Measurements from ENCODE around the gene ATAD2B.

ATAD2B gene

DNA sequence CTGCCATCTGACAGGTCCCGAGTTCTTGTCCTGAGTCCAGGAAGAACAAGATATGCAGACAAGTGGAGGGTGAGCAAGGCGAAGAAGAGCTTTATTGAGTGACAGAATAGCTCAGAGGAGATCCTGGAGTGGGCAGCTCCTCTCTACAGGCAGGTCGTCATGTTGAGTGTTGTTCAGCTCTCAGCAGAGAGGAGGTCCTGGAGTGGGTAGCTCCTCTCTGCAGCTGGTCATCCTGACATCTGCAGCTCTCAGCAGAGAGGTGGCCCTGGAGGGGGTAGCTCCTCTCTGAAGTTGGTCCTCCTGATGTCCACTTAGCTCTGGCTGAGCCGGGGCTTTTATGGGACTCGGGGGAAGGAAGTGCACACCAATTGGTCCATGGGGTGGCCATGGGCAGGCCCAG, 90.4 kb downstream of the ATAD2B start:
- no peak for DNase-seq

DNA sequence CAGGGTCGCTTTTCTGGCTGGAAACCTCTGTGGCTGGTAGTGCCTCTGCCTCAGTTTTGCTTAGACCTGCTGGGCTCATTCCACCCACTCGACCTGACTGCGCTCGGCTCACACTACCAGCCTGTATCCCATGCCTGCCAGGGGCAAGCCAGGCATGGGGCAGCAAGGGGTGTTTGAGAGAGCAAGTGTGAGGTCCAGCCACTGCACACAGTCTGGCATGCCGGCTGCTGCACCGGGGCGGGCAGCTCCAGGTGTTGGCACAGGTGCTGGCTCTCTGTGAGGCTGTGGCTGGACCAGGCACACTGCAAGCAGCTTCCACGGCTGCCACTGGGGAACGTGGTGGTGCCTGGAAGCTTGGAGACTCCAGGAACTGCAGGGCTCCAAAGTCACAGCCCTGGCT, 90.9 kb downstream of the ATAD2B start:
- no peak for DNase-seq

DNA sequence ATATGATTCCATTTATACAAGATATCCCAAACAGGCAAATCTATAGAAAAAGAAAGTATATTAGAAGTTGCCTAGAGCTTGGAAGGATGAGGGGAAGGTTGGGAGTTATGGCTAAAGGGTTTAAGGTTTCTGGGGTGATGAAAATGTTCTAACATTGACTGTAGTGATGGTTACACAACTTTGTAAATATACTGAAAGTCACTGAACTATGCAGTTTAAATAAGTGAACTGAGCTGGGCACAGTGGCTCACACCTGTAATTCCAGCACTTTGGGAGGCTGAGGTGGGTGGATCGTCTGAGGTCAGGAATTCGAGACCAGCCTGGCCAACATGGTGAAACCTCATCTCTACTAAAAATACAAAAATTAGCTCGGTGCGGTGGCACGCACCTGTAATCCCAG, 91.5 kb downstream of the ATAD2B start:
- no peak for DNase-seq

DNA sequence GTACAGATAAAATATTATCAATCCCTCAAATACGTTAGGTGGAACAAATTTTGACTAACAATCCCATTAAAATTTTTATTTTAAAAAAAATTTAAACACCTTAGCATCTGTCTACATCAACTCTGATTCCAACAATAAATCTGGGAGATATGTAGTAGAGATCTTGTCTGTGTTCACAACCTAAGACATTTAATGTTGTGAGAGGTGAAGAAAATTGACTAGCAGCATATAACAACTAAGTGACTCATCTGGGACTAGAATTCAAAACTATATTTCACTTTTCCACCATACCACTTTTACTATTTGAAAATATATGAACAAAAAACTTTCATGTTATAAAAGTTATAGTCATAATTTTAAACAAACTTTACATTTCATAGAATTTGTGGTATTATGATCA, 97.9 kb downstream of the ATAD2B start:
- no peak for DNase-seq

DNA sequence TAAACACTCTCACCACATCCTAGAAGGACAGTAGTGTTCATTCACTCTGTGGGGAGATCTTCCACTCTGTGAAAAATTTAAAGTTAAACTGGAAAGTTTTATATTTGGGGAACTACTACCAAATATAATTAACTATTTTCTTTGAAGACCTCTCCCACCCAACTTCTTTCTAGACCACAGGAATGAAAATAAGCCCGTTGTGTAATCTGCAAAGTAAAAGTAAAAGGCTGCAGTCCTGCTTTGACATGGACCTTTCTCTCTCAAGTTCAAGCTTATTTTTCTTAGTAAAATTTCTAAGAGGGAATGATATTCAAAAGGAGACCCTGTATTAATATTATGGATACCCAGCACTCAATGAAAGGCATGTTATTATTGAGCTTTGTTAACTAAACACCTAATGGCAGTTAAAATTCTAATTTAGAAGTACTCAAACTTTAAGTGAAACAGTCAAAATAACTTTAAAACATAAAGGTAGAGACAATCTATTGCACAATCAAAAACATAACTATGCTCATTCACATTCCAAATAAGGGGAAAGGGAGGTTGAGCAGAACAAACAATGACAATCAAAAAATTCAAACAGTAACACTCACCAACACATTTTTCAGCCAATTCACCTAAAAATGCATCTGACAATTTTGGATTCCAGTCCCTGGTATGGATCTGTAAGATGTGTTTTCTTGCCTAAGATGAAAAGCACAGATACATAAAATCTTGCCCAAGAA, 98.5 kb downstream of the ATAD2B start:
- DNase-seq, result no peak

DNA sequence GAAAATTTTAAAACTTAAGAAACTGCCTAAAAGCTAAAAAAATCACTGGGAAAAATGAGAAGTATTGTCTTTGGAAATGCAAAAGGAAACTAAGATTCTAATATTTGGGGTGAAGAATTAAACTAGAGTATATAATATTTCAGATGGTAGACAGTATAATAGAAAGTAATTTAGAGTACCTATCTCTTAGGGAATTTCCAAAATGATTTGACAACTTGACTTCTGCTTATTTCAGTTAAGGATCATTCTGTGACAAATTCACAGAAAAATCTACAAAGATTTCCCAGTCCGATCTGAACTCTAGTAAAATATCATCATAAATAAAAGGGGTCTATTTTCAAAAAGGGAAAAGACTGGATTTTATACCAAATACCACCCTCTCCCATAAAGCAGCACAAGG, 99.6 kb downstream of the ATAD2B start:
- no peak for DNase-seq

DNA sequence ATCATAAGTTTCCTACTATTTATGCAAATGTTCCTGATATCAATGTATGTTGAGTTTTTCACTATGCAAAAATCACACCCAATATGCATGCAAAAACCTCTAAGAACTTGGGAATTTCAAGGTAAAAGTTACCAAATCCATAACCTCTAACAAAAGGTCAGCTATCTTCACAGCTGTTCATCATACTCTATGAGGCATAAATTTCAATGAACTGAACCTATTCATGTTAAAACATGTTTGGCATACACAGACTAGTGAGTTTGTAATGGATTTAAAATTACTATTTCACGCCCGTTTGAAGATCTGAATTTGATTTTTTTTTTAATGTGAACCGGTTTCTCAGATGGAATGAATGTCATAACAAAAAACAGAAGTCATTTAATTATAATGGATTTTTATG, 100.2 kb downstream of the ATAD2B start:
- no peak for DNase-seq

DNA sequence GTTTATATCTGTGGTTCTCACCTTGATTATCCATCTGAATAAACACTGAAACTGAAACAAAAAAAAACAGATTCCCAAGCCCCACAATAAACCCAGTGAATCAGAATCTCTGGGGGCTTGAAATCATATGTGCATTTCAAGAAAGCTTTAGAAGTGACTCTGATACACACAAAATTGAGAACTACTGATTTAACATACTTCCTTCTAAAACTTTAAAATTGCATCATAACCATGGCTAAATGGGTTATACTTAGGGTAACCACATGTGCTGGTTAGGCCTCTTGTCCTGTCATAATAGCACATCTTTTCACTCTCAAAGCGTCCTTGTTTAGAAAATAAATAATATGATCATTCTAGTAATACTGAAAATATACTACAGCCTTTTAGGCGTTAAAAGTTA, 100.9 kb downstream of the ATAD2B start:
- DNase-seq, result no peak

DNA sequence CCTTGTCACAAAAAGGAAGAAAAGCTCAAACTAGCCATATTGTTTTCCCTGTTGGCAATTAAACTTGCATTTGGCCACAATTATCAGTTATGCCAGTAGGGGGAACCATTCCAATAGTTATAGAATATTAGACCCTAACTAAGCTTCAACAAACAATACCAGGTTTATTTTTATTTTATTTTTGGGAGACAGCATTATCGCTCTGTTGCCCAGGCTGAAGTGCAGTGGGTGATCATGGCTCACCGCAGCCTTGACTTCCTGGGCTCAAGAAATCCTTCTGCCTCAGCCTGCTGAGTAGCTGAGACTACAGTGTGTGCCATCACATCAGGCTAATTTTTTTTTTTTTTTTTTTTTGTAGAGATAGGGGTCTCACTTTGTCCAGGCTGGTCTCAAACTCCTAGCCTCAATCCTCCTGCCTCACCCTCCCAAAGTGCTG, 102.1 kb downstream of the ATAD2B start:
- no peak for DNase-seq

DNA sequence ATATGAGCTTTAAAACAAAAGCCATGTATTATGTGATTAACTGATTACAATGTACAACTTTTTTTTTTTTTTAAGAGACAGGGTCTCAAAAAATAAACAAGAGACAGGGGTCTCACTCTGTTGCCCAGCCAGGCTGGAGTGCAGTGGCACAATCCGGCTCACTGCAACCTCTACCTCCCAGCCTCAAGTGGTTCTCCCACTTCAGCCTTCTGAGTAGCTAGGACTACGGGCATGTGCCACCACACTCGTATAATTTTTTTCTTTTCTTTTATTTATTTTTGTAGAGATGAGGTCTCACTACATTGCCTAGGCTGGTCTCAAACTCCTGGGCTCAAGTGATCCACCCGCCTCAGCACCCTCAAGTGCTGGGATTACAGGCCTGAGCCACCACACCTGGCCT, 103.1 kb downstream of the ATAD2B start:
- DNase-seq, result no peak

DNA sequence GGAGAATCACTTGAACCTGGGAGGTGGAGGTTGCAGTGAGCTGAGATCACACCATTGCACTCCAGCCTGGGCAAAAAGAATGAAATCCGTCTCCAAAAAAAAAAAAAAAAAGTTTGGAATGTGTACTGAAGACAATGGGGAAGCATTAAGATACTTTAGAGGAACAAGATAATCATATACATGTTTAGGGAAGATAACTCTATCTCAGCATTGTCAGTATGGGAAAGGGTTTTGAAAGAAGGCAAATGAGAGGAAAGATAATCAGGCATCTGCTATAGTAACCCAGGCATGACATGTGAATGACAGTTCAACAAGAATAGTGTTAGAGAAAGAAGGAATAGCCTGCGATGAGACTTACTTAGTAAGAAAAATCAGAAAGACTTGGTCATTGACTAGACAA, 112.0 kb downstream of the ATAD2B start:
- no peak for DNase-seq

DNA sequence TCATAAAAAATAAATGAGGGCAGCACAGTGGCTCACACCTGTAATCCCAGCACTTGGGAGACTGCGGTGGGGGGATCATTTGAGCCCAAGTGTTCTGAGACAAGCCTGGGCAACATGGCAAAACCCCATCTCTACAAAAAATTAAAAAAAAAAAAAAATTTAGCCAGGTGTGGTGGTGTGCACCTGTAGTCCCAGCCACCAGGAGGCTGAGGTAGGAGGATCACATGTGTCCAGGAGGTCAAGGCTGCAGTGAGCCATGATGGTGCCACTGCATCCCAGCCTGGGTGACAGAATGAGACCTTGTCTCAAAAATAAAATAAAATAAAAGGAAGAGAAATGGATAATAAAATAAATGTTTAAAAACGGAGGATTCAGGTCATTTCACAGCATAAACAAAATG, 113.5 kb downstream of the ATAD2B start:
- no peak for DNase-seq

DNA sequence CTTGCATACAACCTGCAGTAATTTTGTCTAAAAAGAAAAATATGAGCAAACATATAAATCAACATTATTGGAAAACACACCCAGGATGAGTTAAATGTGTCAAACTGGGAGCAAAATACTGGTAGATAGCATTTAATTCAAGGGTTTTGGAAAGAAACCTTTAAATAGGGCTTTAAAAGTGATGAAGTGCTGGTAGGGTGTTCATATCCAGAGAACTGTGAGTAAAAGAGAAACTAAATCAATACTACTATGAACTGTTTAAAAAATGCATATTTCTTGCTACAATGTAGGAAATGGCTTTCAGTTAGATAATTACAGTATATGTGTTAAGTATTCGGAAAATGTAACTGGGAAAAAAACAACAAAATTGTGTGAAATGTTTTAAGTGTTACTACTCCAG, 117.8 kb downstream of the ATAD2B start:
- no peak for DNase-seq

DNA sequence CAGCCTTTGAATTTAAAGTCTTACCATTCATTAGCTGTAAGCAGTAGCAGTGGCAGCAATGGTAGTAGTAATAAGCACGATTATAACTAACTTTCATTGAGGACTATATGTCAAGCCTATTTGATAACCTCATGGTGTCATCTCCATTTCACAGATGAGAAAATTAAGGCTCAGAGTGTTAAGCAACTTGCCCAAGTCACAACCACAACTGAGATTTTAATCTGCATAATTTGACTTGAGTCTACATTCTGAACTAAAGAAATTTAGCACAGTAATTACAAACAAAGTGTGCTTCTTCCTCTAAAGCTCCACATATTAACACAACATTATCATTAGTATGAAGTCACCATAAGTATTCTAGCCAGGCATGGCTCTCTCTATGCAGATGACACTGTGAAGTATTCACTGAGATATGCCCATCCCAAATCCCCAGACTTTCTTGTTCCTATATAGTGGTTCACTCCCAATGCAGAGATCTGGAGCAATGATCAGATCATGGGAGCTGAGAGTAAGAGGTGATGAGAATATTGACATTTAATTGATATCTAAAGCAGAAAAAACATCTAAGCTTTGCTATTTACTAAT, 120.2 kb downstream of the ATAD2B start:
- no peak for DNase-seq

DNA sequence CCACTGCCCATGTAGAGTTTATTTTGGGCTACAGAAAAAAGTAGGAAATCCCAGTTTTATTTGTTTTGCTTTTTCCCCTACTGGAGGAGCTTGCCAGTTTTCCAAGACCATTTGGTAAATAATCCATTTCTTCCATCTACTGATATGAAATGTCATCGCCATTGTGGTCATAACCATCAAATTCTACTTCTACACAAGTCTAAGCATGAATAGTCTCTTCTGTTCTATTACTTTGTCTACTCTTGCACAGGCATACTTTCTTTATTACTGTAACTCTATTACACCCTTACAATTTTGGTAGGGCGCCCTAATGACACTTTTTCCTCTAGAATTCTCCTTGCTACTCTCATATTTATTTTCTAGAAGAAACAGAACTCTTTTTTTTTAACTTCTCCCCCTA, 120.7 kb downstream of the ATAD2B start:
- no peak for DNase-seq

DNA sequence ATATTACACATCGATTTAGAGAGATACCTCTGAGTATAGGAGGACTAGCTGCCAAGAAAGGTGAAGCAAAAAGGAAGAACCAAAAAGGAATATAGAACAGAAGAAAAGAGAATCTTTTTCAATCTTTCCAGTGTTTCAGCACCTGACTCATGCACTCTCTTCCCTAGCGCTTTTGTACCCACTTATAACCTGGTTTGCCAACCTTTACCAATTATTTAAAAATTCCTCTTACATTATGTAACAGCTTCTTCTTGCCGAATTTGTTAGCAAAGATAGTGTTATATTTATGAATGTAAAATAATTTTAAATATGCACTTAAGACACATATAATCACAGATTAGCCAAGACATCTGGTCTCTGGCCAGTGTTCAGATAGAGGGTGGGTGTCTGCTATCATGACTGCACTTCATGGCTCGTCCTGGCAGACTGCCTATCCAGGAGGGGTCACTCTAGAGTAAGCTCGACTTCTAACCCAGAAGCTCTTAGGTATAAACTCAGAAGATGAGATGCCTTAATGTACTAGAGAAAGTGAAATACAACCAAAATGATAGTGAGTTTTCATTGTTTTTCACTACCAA, 122.9 kb downstream of the ATAD2B start:
- DNase-seq, result no peak

DNA sequence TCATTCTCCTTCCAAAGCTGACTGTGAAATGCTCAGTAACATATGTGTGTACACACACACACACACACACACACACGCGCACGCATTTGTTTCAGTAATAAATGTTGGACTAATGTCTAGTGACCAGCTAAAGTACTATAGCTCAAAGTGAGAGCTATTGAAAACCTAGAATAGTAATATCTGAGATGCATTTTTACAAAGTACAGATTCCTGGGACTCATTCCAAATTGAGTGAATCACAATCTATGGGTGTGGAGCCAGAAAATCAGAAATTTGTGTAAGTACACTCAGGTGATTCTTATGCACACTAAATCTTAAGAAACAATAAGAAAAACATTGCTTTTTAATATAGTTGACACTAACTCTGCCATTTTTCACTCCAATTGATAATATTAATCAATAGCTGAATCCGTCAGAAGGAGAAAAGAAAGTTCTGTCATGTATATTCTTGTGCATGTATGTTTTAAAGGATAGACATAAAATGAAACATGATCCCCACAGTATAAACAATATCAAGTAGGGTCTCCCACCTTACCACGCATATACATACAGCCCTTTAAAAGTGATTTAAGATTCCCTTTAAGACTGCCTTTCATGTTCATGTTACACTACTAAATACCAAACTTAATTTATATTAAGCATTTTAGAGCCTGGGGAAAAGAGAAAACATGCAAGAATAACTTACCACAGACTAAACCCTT, 123.5 kb downstream of the ATAD2B start:
- no peak for DNase-seq

DNA sequence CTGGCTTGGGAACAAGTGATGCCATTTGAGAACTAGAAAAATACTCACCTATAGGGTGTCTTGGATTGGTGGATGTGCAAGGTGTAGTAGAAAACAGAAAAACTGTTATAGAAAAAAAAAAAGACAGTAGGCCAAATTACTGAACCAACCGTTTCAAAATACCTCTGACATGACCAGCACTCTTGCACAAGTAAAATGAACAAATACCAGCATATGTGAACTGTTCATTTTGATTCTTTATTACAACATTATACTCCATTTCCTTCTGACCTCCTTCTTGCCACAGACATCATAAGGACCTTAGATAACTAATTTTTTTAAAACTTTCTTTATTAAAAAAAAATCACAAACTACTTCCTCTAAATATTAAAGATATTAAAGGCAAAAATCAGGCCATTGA, 125.5 kb downstream of the ATAD2B start:
- DNase-seq, result no peak

DNA sequence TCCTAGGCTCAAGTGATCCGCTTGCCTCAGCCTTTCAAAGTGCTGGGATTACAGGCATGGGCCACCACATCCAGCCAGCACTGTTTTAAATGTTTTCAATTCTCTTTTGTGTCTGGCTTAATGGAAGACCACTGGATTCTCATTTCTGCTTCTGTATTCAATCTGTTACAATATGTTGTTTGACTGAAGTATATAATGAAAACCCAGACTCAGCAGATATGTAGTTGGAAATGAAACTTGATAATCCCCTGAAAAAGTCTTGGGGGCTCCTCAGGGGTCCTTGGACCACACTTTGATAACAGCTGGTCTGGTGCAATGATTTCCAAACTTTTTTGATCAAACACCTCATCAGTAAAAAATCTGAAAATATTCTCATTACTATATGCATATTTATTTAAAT, 132.7 kb downstream of the ATAD2B start:
- DNase-seq, result no peak

DNA sequence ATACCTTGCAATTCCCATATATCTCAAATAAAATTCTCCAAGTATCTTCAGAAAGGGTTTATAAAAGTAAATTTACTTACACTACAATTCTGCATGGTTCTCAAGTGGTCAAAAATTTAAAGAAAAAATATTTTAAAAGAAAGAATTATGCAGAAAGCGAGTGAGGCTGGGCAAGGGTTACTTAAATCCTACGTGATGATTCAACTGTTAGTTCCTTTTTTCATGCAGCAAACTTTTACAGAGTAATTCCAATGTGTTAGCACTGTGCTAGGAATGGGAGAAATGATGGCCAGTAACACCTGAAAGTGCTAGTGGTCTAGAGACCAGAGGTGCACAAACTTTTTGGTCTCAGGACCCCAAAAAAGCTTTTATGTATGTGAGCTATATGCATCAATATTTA, 133.4 kb downstream of the ATAD2B start:
- DNase-seq, result no peak

DNA sequence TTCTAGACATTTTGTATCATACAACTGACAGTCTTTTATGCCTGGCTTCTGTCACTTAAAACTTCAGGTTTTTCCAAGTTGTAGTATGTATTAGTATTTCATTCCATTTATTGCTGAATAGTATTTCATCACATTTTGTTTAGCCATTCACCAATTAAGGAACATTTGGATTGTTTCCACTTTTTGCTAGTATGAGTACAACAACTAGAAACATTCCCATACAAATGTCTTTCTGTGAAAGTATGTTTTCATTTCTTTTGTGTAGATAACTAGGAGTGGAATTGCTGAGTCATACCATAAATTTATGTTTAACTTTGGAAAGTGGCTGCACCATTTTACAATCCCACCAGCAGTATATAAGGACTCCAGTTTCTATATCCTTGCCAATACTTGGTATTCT, 135.9 kb downstream of the ATAD2B start:
- DNase-seq, result no peak

DNA sequence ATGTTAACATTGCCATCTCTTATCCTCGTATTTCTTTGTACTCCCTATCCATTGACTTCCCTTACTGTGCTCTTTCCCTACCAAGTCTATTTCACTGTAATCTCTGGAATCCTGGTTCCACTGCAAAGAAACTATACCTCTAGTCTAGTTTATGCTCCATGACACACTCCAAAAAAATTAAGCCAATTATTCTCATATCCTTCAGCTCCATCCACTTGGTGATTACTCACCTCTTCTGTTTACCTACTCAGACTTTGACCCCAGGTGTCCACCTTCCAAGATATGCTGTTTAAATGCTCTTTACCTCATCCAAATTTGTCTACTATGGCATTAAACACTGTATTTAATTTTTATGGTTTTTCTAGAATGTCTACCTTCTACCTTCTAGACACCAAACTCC, 137.9 kb downstream of the ATAD2B start:
- no peak for DNase-seq

DNA sequence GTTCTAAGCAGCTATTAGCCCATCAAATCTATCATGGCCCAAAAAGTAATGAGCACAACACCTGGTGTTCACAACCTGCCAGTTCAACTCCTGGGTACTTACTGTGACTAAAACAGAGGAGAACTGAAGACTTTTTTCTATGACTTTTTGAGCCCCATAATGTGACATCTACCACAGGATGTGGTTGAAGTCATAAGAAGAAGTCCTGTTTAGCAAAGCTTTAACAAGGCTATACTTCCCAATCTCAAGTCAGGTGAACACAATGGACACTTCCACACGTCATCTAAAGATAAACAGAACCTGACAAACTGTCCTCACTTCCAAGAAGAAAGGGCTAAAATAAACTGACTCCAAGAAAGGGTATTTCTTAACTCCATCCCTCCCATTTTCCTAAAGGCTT, 138.8 kb downstream of the ATAD2B start:
- no peak for DNase-seq

DNA sequence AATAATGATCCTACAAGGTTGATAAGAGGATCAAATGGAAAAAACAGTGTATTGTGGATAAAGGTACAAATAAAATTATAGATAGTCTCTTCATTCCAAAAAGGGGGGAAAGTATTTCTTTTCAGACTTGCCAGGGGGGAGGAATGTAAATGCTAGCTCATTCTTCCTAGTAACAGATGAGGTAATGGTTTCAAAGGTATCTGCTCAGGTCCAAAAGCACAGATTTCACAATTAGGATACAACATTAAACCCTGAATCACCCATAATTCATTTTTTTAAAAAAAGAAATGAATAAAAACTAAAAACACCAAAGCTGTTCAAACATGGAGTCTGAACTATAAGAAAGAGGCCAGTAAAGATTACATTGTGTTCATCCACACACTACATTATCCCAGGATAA, 142.0 kb downstream of the ATAD2B start:
- DNase-seq, result no peak

All from cerebellar nuclear complex (tissue), 1 donor.